Smooth muscle cell (in vitro differentiated cells): ENCODE data around the gene ACP6. TPM values are rescaled to one million over a fixed set of nuclear protein-coding genes. Genes with fewer than 3 reads are reported as not detected.
"Not testable (repeated sequence)": the region's sequence is repeated elsewhere in the genome, so short reads cannot be mapped to it uniquely, and the experiment has no call there.

Source experiments
- DNase-seq: peaks from one replicate; lab custom pipeline; 2025; ENCODE audit not compliant: unreplicated experiment; lab: John Stamatoyannopoulos, UW
- H2AFZ ChIP-seq: fragments of 200-600 bp; sonication (generic); 2 replicates; pipeline ENCODE4 v1.6.0; 2016; ENCODE audit warnings: antibody characterized with exemption, low read depth, mild to moderate bottlenecking
- H3F3A ChIP-seq: fragments of 200-600 bp; sonication (generic); 2 replicates; pipeline ENCODE4 v1.6.0; 2017; ENCODE audit warnings: antibody characterized with exemption, low read depth
- H3K27ac ChIP-seq: fragments of 200-600 bp; sonication (generic); 2 replicates; pipeline ENCODE4 v1.5.1; 2016; ENCODE audit warnings: low read depth, mild to moderate bottlenecking
- H3K27me3 ChIP-seq: fragments of 200-600 bp; sonication (generic); 2 replicates; pipeline ENCODE4 v1.6.1; 2016; ENCODE audit warnings: low read depth, mild to moderate bottlenecking
- H3K36me3 ChIP-seq: fragments of 200-600 bp; sonication (generic); 2 replicates; pipeline ENCODE4 v1.5.1; 2016; ENCODE audit warnings: low read depth
- H3K4me1 ChIP-seq: fragments of 200-600 bp; sonication (generic); 2 replicates; pipeline ENCODE4 v1.5.1; 2016; ENCODE audit warnings: low read depth
- H3K4me2 ChIP-seq: fragments of 200-600 bp; sonication (generic); 2 replicates; pipeline ENCODE4 v1.6.0; 2016; ENCODE audit warnings: mild to moderate bottlenecking
- H3K4me3 ChIP-seq: fragments of 200-600 bp; sonication (generic); 2 replicates; pipeline ENCODE4 v1.5.1; 2016; ENCODE audit warnings: mild to moderate bottlenecking
- H3K79me2 ChIP-seq: fragments of 200-600 bp; sonication (generic); 2 replicates; pipeline ENCODE4 v1.6.0; 2016; ENCODE audit warnings: low read depth, mild to moderate bottlenecking
- H3K9ac ChIP-seq: fragments of 200-600 bp; sonication (generic); 2 replicates; pipeline ENCODE4 v1.6.0; 2016; ENCODE audit warnings: low read depth
- H3K9me3 ChIP-seq: fragments of 200-600 bp; sonication (generic); replicated peaks from 2 replicates; pipeline ENCODE4 v1.5.1; 2016; ENCODE audit warnings: low read depth
- H4K20me1 ChIP-seq: fragments of 200-600 bp; sonication (generic); 2 replicates; pipeline ENCODE4 v1.6.0; 2016; ENCODE audit warnings: low read depth
- CTCF ChIP-seq: fragments of 200-600 bp; sonication (generic); IDR thresholded peaks from 2 replicates; pipeline ENCODE4 v1.5.1; 2017; ENCODE audit warnings: borderline replicate concordance, mild to moderate bottlenecking, antibody characterized with exemption; ENCODE audit not compliant: insufficient read depth, poor library complexity, severe bottlenecking
- WGBS: methylation state at CpG from one replicate; pipeline ENCODE4 v1.1.7; 2016; ENCODE audit warnings: low lambda C conversion rate; 5-methylcytosine and 5-hydroxymethylcytosine counted together
- polyA plus RNA-seq: library from polyadenylated mRNA; unstranded; fragments of >200 nt; fragmentation: Nextera tagmentation; extraction: Ambion mirVana; gene quantifications from 2 replicates; pipeline ENCODE4 v1.2.1, GENCODE V29; 2016
- total RNA-seq: library from RNA; depleted of rRNA; stranded (reverse); fragments of >200 nt; gene quantifications from 2 replicates; pipeline ENCODE4 v1.2.3, GENCODE V29; 2014

ACP6 gene
- total and polyA plus RNA-seq, 2 experiments from 2014 or later: 6.4 to 11.8 TPM

- 71% methylated on average over 10 of the region's 10 CpGs for WGBS
These were observed 30.0 kb upstream of the ACP6 start for GRCh38 chr1:147700042-147701006.

GRCh38 chr1:147699686-147700041 lies 29.3 kb upstream of the ACP6 start:
- no peak overlapping the region for H3K27ac ChIP-seq
- H3K79me2 ChIP-seq: no peaks in the 10 kb centered on the region
- no peaks in the 10 kb centered on the region for H3K9me3 ChIP-seq
- 66% methylated on average over 3 of the region's 3 CpGs for WGBS
- H2AFZ ChIP-seq: no peak overlapping the region
- H3F3A ChIP-seq: no peaks in the 10 kb centered on the region
- no peak overlapping the region for H3K4me2 ChIP-seq
- no peak for TF ChIP-seq CTCF
- H3K4me3 ChIP-seq: no peak overlapping the region
- no peak overlapping the region for H3K9ac ChIP-seq
- no peaks in the 10 kb centered on the region for H3K36me3 ChIP-seq
- H3K4me1 ChIP-seq: peaks cover 3% of the 10 kb centered on the region
- H4K20me1 ChIP-seq: no peaks in the 10 kb centered on the region
- H3K27me3 ChIP-seq: peaks cover 13% of the 10 kb centered on the region
- DNase-seq: no peak

More at GRCh38 chr1:147700042-147701006, 30.0 kb upstream of the ACP6 start:
- no peaks in the 10 kb centered on the region for H4K20me1 ChIP-seq
- H3K27me3 ChIP-seq: peaks cover 13% of the 10 kb centered on the region
- no peaks in the 10 kb centered on the region for H3K36me3 ChIP-seq
- peak overlapping the region; percentile 66 for H3K4me2 ChIP-seq
- peak overlapping the region; percentile 99 for H2AFZ ChIP-seq
- H3F3A ChIP-seq: no peaks in the 10 kb centered on the region
- H3K4me3 ChIP-seq: peak overlapping the region; percentile 24
- no peak overlapping the region for H3K9ac ChIP-seq
- no peaks in the 10 kb centered on the region for H3K79me2 ChIP-seq
- H3K9me3 ChIP-seq: no peaks in the 10 kb centered on the region
- H3K4me1 ChIP-seq: peaks cover 3% of the 10 kb centered on the region
- TF ChIP-seq CTCF: peak; percentile 76
- no peak overlapping the region for H3K27ac ChIP-seq
- DNase-seq: no peak

- peaks cover 3% of the 10 kb centered on the region for H3K9me3 ChIP-seq
- no peak for TF ChIP-seq CTCF
- no peak overlapping the region for H3K9ac ChIP-seq
- no peaks in the 10 kb centered on the region for H3K27me3 ChIP-seq
- no peaks in the 10 kb centered on the region for H3K4me1 ChIP-seq
- no peak overlapping the region for H3K27ac ChIP-seq
- H3K36me3 ChIP-seq: no peaks in the 10 kb centered on the region
- H2AFZ ChIP-seq: no peak overlapping the region
- H3F3A ChIP-seq: no peaks in the 10 kb centered on the region
- no peak for DNase-seq
- no peaks in the 10 kb centered on the region for H4K20me1 ChIP-seq
- H3K4me3 ChIP-seq: no peak overlapping the region
- H3K4me2 ChIP-seq: no peak overlapping the region
- H3K79me2 ChIP-seq: no peaks in the 10 kb centered on the region
These were observed 12.9 kb upstream of the ACP6 start for GRCh38 chr1:147683163-147683763.

GRCh38 chr1:147680608-147681235 lies 10.4 kb upstream of the ACP6 start:
- H3K4me3 ChIP-seq, H3K9me3 ChIP-seq, DNase-seq, H3K36me3 ChIP-seq, H2AFZ ChIP-seq, H3K27me3 ChIP-seq, H4K20me1 ChIP-seq, H3K79me2 ChIP-seq, H3K4me2 ChIP-seq, H3K27ac ChIP-seq, H3K9ac ChIP-seq, H3F3A ChIP-seq: not testable (repeated sequence)
- 98% methylated on average over 37 of the region's 38 CpGs for WGBS
- peaks cover 16% of the 10 kb centered on the region for H3K4me1 ChIP-seq

- H3K4me1 ChIP-seq: peaks cover 16% of the 10 kb centered on the region
- 95% methylated on average over 5 of the region's 5 CpGs for WGBS
- not testable (repeated sequence) for H3K27me3 ChIP-seq, H3K36me3 ChIP-seq, H3F3A ChIP-seq, DNase-seq, H3K9me3 ChIP-seq, H3K4me3 ChIP-seq, H4K20me1 ChIP-seq, H2AFZ ChIP-seq, H3K9ac ChIP-seq, H3K4me2 ChIP-seq, H3K79me2 ChIP-seq
- H3K27ac ChIP-seq: peak overlapping the region; percentile 93
These were observed 7.4 kb upstream of the ACP6 start for GRCh38 chr1:147677681-147678080.
